Endothelial cell (in vitro differentiated cells): Measurements from ENCODE around the gene AP2A1. TPM values are rescaled to one million over a fixed set of nuclear protein-coding genes. Genes with fewer than 3 reads are reported as not detected.

Experiments
- DNase-seq: peaks from one replicate; pipeline ENCODE4 v3.0.0; 2021; ENCODE audit warnings: low spot score
- H3K27ac Mint-ChIP-seq: one replicate; pipeline ENCODE4 v1.8.0; 2021; ENCODE audit warnings: mixed read lengths, inconsistent platforms; ENCODE audit not compliant: unreplicated experiment
- H3K27me3 Mint-ChIP-seq: one replicate; pipeline ENCODE4 v1.8.0; 2021; ENCODE audit warnings: mild to moderate bottlenecking, moderate library complexity, mixed read lengths, inconsistent platforms; ENCODE audit not compliant: unreplicated experiment
- H3K36me3 Mint-ChIP-seq: one replicate; pipeline ENCODE4 v1.8.0; 2021; ENCODE audit warnings: mild to moderate bottlenecking, low read depth, mixed read lengths, inconsistent platforms; ENCODE audit not compliant: unreplicated experiment
- H3K4me1 Mint-ChIP-seq: one replicate; pipeline ENCODE4 v1.8.0; 2021; ENCODE audit warnings: mild to moderate bottlenecking, mixed read lengths, inconsistent platforms; ENCODE audit not compliant: unreplicated experiment
- H3K4me3 Mint-ChIP-seq: one replicate; pipeline ENCODE4 v1.8.0; 2021; ENCODE audit warnings: mild to moderate bottlenecking, mixed read lengths, inconsistent platforms; ENCODE audit not compliant: unreplicated experiment
- H3K9me3 Mint-ChIP-seq: one replicate; pipeline ENCODE4 v1.8.0; 2021; ENCODE audit warnings: mixed read lengths, inconsistent platforms; ENCODE audit not compliant: unreplicated experiment
- total RNA-seq: library from RNA; stranded (reverse); fragmentation: NEBNext Ultra II Directional; extraction: Animal tissue kit (Norgen Biotek cat#: 25700); gene quantifications from one replicate; pipeline ENCODE4 v1.2.1, GENCODE V29; 2021; ENCODE audit not compliant: unreplicated experiment
- TF ChIP-seq, protein P1 (sequence below): fragments of 200-600 bp; sonication (generic); IDR thresholded peaks from one replicate; pipeline ENCODE4 v1.5.0; 2021; ENCODE audit warnings: antibody characterized with exemption; ENCODE audit not compliant: unreplicated experiment

AP2A1 gene
- total RNA-seq, 1 donor from 2014 or later = 191 TPM

DNA sequence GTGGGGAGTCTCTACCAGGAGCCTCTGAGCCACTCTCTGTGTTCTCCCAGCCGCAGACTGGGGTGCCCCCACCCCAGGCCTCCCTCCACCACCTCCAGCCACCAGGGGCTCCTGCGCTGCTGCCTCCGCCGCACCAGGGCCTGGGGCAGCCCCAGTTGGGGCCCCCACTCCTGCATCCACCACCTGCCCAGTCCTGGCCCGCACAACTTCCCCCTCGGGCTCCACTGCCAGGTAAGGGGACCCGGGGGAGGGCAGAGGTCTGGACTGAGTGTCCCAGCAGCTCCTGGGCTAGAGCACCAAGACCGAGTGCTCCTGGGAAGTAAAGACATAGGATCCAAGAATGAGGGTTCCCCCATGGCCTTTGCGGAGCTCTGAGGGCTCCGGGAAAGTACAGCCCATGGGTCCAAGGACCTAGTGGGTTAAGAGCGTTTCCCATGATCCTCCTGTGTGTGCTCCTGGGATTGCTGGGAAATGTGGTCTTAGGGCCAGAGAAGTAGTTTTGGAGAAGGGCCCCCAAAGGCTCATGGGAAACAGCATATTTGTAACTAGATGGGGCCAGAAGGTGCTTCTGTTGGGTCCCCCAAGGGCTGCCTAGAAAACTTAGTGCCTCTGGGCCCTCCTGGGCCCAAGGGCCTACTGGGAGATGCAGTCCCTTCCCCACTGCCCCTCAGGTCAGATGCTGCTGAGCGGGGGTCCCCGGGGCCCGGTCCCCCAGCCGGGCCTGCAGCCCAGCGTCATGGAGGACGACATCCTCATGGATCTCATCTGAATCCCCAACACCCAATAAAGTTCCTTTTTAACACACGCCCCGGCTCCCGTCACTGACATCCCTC, 69.6 kb downstream of the AP2A1 start:
- peaks cover 13% of the 10 kb centered on the region for H3K4me1 Mint-ChIP-seq
- no peak overlapping the region for H3K27ac Mint-ChIP-seq
- H3K36me3 Mint-ChIP-seq = peaks cover 66% of the 10 kb centered on the region
- no peak overlapping the region for H3K4me3 Mint-ChIP-seq
- TF ChIP-seq, protein P1, sequence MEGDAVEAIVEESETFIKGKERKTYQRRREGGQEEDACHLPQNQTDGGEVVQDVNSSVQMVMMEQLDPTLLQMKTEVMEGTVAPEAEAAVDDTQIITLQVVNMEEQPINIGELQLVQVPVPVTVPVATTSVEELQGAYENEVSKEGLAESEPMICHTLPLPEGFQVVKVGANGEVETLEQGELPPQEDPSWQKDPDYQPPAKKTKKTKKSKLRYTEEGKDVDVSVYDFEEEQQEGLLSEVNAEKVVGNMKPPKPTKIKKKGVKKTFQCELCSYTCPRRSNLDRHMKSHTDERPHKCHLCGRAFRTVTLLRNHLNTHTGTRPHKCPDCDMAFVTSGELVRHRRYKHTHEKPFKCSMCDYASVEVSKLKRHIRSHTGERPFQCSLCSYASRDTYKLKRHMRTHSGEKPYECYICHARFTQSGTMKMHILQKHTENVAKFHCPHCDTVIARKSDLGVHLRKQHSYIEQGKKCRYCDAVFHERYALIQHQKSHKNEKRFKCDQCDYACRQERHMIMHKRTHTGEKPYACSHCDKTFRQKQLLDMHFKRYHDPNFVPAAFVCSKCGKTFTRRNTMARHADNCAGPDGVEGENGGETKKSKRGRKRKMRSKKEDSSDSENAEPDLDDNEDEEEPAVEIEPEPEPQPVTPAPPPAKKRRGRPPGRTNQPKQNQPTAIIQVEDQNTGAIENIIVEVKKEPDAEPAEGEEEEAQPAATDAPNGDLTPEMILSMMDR = no peak
- H3K27me3 Mint-ChIP-seq = peaks cover 21% of the 10 kb centered on the region
- no peaks in the 10 kb centered on the region for H3K9me3 Mint-ChIP-seq
- no peak for DNase-seq

- H3K4me3 Mint-ChIP-seq = peak overlapping the region; percentile 81
- TF ChIP-seq, protein P1 = no peak
- H3K36me3 Mint-ChIP-seq = peaks cover 62% of the 10 kb centered on the region
- DNase-seq = no peak
- no peaks in the 10 kb centered on the region for H3K9me3 Mint-ChIP-seq
- peaks cover 21% of the 10 kb centered on the region for H3K27me3 Mint-ChIP-seq
- H3K27ac Mint-ChIP-seq = peak overlapping the region; percentile 64
- H3K4me1 Mint-ChIP-seq = peaks cover 10% of the 10 kb centered on the region
These were observed 70.2 kb downstream of the AP2A1 start for GRCh38 chr19:49837009-49837310.

DNA sequence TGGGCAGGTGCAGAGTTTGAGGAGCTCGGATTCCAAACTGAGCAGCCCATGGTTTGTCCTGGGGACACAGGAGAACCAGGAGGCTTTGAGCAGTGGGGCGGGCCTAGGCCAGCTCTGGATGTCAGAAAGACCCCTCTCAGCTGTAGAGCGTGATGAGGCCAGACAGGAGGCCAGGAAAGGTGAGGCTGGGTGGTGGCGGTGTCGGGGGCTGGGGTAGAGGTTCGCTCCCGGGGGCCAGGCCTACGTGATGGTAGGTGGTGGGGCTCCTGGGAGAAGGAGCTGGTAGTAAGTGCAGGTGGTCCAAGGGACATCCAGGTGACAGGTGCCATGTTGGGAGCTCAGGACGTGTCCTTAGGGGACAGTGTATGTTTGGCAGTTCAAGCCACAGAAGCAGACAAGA, 70.6 kb downstream of the AP2A1 start:
- H3K27me3 Mint-ChIP-seq = peaks cover 19% of the 10 kb centered on the region
- peak overlapping the region; percentile 81 for H3K4me3 Mint-ChIP-seq
- no peaks in the 10 kb centered on the region for H3K9me3 Mint-ChIP-seq
- H3K36me3 Mint-ChIP-seq = peaks cover 60% of the 10 kb centered on the region
- DNase-seq = no peak
- H3K27ac Mint-ChIP-seq = peak overlapping the region; percentile 64
- TF ChIP-seq, protein P1 = no peak
- peaks cover 6% of the 10 kb centered on the region for H3K4me1 Mint-ChIP-seq

GRCh38 chr19:49838885-49839588, 72.2 kb downstream of the AP2A1 start:
- no peak overlapping the region for H3K27ac Mint-ChIP-seq
- peaks cover 45% of the 10 kb centered on the region for H3K36me3 Mint-ChIP-seq
- DNase-seq = no peak

More at GRCh38 chr19:49838885-49839588, 72.2 kb downstream of the AP2A1 start:
- peaks cover 13% of the 10 kb centered on the region for H3K27me3 Mint-ChIP-seq
- H3K4me1 Mint-ChIP-seq = no peaks in the 10 kb centered on the region
- no peaks in the 10 kb centered on the region for H3K9me3 Mint-ChIP-seq
- H3K4me3 Mint-ChIP-seq = peak overlapping the region; percentile 33
- TF ChIP-seq, protein P1 = no peak
